ENCODE measurements around the gene ZRANB3. TPM values are rescaled to one million over a fixed set of nuclear protein-coding genes. Genes with fewer than 3 reads are reported as not detected.

ZRANB3 gene
- total and polyA plus RNA-seq, 2 experiments from 2014 or later, result 10.5 to 16.8 TPM

GRCh38 chr2:135279209-135279608 is 251.8 kb downstream of the ZRANB3 start:
- Histone ChIP-seq H3F3A (replicated peaks; ENCODE audit: low read depth) (no peaks in the 10 kb centered on the region), H3K27me3 (ENCODE audit: insufficient read depth) (no peaks in the 10 kb centered on the region), H3K4me1 (ENCODE audit: insufficient read depth) (peaks cover 12% of the 10 kb centered on the region), H3K4me2 (no peak overlapping the region), H3K79me2 (replicated peaks; ENCODE audit: insufficient read depth) (no peaks in the 10 kb centered on the region), H3K27ac (ENCODE audit: low read depth) (no peak overlapping the region), H3K36me3 (ENCODE audit: insufficient read depth) (no peaks in the 10 kb centered on the region), H3K4me3 (no peak overlapping the region), H3K9me2 (ENCODE audit: insufficient read depth) (no peaks in the 10 kb centered on the region), H4K20me1 (replicated peaks; ENCODE audit: insufficient read depth) (no peaks in the 10 kb centered on the region), H2AFZ (no peak overlapping the region)
- TF ChIP-seq REST (IDR thresholded peaks at IDR 0.05; ENCODE audit: unreplicated experiment), result no peak
- TF ChIP-seq, protein P1, sequence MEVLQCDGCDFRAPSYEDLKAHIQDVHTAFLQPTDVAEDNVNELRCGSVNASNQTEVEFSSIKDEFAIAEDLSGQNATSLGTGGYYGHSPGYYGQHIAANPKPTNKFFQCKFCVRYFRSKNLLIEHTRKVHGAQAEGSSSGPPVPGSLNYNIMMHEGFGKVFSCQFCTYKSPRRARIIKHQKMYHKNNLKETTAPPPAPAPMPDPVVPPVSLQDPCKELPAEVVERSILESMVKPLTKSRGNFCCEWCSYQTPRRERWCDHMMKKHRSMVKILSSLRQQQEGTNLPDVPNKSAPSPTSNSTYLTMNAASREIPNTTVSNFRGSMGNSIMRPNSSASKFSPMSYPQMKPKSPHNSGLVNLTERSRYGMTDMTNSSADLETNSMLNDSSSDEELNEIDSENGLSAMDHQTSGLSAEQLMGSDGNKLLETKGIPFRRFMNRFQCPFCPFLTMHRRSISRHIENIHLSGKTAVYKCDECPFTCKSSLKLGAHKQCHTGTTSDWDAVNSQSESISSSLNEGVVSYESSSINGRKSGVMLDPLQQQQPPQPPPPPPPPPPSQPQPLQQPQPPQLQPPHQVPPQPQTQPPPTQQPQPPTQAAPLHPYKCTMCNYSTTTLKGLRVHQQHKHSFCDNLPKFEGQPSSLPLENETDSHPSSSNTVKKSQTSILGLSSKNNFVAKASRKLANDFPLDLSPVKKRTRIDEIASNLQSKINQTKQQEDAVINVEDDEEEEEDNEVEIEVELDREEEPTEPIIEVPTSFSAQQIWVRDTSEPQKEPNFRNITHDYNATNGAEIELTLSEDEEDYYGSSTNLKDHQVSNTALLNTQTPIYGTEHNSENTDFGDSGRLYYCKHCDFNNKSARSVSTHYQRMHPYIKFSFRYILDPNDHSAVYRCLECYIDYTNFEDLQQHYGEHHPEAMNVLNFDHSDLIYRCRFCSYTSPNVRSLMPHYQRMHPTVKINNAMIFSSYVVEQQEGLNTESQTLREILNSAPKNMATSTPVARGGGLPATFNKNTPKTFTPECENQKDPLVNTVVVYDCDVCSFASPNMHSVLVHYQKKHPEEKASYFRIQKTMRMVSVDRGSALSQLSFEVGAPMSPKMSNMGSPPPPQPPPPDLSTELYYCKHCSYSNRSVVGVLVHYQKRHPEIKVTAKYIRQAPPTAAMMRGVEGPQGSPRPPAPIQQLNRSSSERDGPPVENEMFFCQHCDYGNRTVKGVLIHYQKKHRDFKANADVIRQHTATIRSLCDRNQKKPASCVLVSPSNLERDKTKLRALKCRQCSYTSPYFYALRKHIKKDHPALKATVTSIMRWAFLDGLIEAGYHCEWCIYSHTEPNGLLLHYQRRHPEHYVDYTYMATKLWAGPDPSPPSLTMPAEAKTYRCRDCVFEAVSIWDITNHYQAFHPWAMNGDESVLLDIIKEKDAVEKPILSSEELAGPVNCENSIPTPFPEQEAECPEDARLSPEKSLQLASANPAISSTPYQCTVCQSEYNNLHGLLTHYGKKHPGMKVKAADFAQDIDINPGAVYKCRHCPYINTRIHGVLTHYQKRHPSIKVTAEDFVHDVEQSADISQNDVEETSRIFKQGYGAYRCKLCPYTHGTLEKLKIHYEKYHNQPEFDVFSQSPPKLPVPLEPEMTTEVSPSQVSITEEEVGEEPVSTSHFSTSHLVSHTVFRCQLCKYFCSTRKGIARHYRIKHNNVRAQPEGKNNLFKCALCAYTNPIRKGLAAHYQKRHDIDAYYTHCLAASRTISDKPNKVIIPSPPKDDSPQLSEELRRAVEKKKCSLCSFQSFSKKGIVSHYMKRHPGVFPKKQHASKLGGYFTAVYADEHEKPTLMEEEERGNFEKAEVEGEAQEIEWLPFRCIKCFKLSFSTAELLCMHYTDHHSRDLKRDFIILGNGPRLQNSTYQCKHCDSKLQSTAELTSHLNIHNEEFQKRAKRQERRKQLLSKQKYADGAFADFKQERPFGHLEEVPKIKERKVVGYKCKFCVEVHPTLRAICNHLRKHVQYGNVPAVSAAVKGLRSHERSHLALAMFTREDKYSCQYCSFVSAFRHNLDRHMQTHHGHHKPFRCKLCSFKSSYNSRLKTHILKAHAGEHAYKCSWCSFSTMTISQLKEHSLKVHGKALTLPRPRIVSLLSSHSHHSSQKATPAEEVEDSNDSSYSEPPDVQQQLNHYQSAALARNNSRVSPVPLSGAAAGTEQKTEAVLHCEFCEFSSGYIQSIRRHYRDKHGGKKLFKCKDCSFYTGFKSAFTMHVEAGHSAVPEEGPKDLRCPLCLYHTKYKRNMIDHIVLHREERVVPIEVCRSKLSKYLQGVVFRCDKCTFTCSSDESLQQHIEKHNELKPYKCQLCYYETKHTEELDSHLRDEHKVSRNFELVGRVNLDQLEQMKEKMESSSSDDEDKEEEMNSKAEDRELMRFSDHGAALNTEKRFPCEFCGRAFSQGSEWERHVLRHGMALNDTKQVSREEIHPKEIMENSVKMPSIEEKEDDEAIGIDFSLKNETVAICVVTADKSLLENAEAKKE (CRISPR knock-in tag; IDR thresholded peaks at IDR 0.05), result no peak
- no peak for TF ChIP-seq ZNF114 (CRISPR knock-in tag; IDR thresholded peaks at IDR 0.05)
- no peak for TF ChIP-seq CREB1 (CRISPR knock-in tag; IDR thresholded peaks at IDR 0.05; ENCODE audit: low read depth)
- no peak for TF ChIP-seq EZH2phosphoT487 (IDR thresholded peaks at IDR 0.05; ENCODE audit: unreplicated experiment)
- TF ChIP-seq CTCF (conservative IDR thresholded peaks at IDR 0.05; ENCODE audit: low read depth in 2 of 2), result no peak
- TF ChIP-seq JUNB (IDR thresholded peaks at IDR 0.05; ENCODE audit: unreplicated experiment), result no peak
- no peak for TF ChIP-seq ETS1 (IDR thresholded peaks at IDR 0.05)
- TF ChIP-seq NANOG (IDR thresholded peaks at IDR 0.05; ENCODE audit: borderline replicate concordance), result no peak
- TF ChIP-seq STAT1 (IDR thresholded peaks at IDR 0.05; ENCODE audit: unreplicated experiment), result no peak
- TF ChIP-seq ZNF331 (CRISPR knock-in tag; IDR thresholded peaks at IDR 0.05; ENCODE audit: low read depth), result no peak
- TF ChIP-seq EZH2 (IDR thresholded peaks at IDR 0.05; ENCODE audit: low read depth, unreplicated experiment), result no peak
- no peak for TF ChIP-seq POLR2AphosphoS5 (IDR thresholded peaks at IDR 0.05; ENCODE audit: low read depth)
- Mint-ChIP-seq H3K27me3 (ENCODE audit: insufficient read depth, low read depth, poor library complexity) (no peaks in the 10 kb centered on the region), H3K4me3 (no peak overlapping the region), H3K9me3 (peaks cover 9% of the 10 kb centered on the region; the same call in 2 of the 3 replicates), H3K4me1 (no peaks in the 10 kb centered on the region), H3K27ac (no peak overlapping the region), H3K36me3 (ENCODE audit: low read depth) (peaks cover 8% of the 10 kb centered on the region; the same call in 2 of the 3 replicates)
- ATAC-seq, result no peak
- no peak for DNase-seq (ENCODE audit: low spot score)

All from GM23338 (cell line).